Measurements from ENCODE around the gene C1QL4.

The C1QL4 gene

GRCh38 chr12:49345051-49345824, 8.2 kb upstream of the C1QL4 start:
- TF ChIP-seq POLR2AphosphoS5 (IDR thresholded peaks at IDR 0.05; ENCODE audit: low read depth) (no peak), SPI1 (IDR thresholded peaks at IDR 0.05; ENCODE audit: borderline replicate concordance, low read depth) (no peak), CTCF (IDR thresholded peaks at IDR 0.05; ENCODE audit: insufficient read depth, low read length) (no peak), REST (IDR thresholded peaks at IDR 0.05; ENCODE audit: insufficient replicate concordance, low read depth) (no peak), GABPA (IDR thresholded peaks at IDR 0.05; ENCODE audit: low read depth) (no peak)
- H3K27ac ChIP-seq (replicated peaks) = no peak overlapping the region
- no peak for DNase-seq (ENCODE audit: low read depth in 1 of 2, low spot score in 1 of 2)
- no peak overlapping the region for H3K4me3 ChIP-seq (replicated peaks; ENCODE audit: insufficient read depth, low read length)
- H3K27me3 ChIP-seq (ENCODE audit: insufficient read depth, poor library complexity, severe bottlenecking) = peaks cover 78% of the 10 kb centered on the region

- TF ChIP-seq SPI1 (IDR thresholded peaks at IDR 0.05; ENCODE audit: borderline replicate concordance, low read depth) = no peak
- TF ChIP-seq CTCF (IDR thresholded peaks at IDR 0.05; ENCODE audit: insufficient read depth, low read length) = no peak
- no peak for TF ChIP-seq GABPA (IDR thresholded peaks at IDR 0.05; ENCODE audit: low read depth)
- no peak for TF ChIP-seq REST (IDR thresholded peaks at IDR 0.05; ENCODE audit: insufficient replicate concordance, low read depth)
- TF ChIP-seq POLR2AphosphoS5 (IDR thresholded peaks at IDR 0.05; ENCODE audit: low read depth) = no peak
- Histone ChIP-seq H3K27ac (replicated peaks) (no peak overlapping the region), H3K27me3 (ENCODE audit: insufficient read depth, poor library complexity, severe bottlenecking) (peaks cover 85% of the 10 kb centered on the region), H3K4me3 (replicated peaks; ENCODE audit: insufficient read depth, low read length) (no peak overlapping the region)
- DNase-seq (ENCODE audit: low read depth in 1 of 2, low spot score in 1 of 2) = no peak
These were observed 7.6 kb upstream of the C1QL4 start for GRCh38 chr12:49344486-49345050.

GRCh38 chr12:49342914-49343731, 6.1 kb upstream of the C1QL4 start:
- peak overlapping the region; percentile 48 for H3K4me3 ChIP-seq (replicated peaks; ENCODE audit: insufficient read depth, low read length)
- H3K27me3 ChIP-seq (ENCODE audit: insufficient read depth, poor library complexity, severe bottlenecking) = peaks cover 92% of the 10 kb centered on the region
- H3K27ac ChIP-seq (replicated peaks) = no peak overlapping the region
- TF ChIP-seq POLR2AphosphoS5 (IDR thresholded peaks at IDR 0.05; ENCODE audit: low read depth) = no peak
- TF ChIP-seq CTCF (IDR thresholded peaks at IDR 0.05; ENCODE audit: insufficient read depth, low read length) = no peak
- TF ChIP-seq SPI1 (IDR thresholded peaks at IDR 0.05; ENCODE audit: borderline replicate concordance, low read depth) = no peak
- TF ChIP-seq GABPA (IDR thresholded peaks at IDR 0.05; ENCODE audit: low read depth) = no peak
- no peak for DNase-seq (ENCODE audit: low read depth in 1 of 2, low spot score in 1 of 2)
